Esophagus muscularis mucosa (tissue), 4 donors: ENCODE measurements around the gene FREM1. TPM values are rescaled to one million over a fixed set of nuclear protein-coding genes. Genes with fewer than 3 reads are reported as not detected.
A peak's percentile ranks its signal among the peaks of the same experiment; 100 is the strongest.

ENCODE experiments used
- DNase-seq: peaks from one replicate; pipeline ENCODE4 v3.0.0-alpha.2; 2017; ENCODE audit errors: extremely low spot score
- H3K27ac ChIP-seq, 4 donors: fragments of 200-600 bp; sonication (generic); replicated peaks in 1 of 4; 1 replicate in 3 of 4; 2 replicates in 1 of 4; pipeline ENCODE4 v1.5.1; 2016 to 2019; ENCODE audit warnings: mild to moderate bottlenecking in 1 of 4
- H3K27me3 ChIP-seq, 4 donors: fragments of 200-600 bp; sonication (generic); one replicate each; pipeline versions ENCODE4 v1.5.1 to v1.6.0; 2016 to 2019
- H3K36me3 ChIP-seq, 4 donors: fragments of 200-600 bp; sonication (generic); one replicate each; pipeline ENCODE4 v1.5.1; 2016 to 2019
- H3K4me1 ChIP-seq, 4 donors: fragments of 200-600 bp; sonication (generic); one replicate each; pipeline ENCODE4 v1.5.1; 2016 to 2019
- H3K4me3 ChIP-seq, 4 donors: fragments of 200-600 bp; sonication (generic); 1 replicate in 2 of 4; 2 replicates in 2 of 4; pipeline ENCODE4 v1.5.1; 2016 to 2019; ENCODE audit warnings: mild to moderate bottlenecking in 4 of 4, moderate library complexity in 1 of 4
- H3K9me3 ChIP-seq, 4 donors: fragments of 200-600 bp; sonication (generic); 1 replicate in 3 of 4; 2 replicates in 1 of 4; pipeline ENCODE4 v1.5.1; 2016 to 2019
- EP300 ChIP-seq: sonication (generic); formaldehyde crosslinking; IDR thresholded peaks from one replicate; pipeline ENCODE4 v1.6.1; 2017; ENCODE audit warnings: antibody characterized with exemption
- POLR2A ChIP-seq: fragments of 450-650 bp; IDR thresholded peaks from one replicate; pipeline ENCODE4 v1.6.1; 2017; ENCODE audit warnings: antibody characterized with exemption, moderate library complexity, mild to moderate bottlenecking, low read depth
- POLR2AphosphoS5 ChIP-seq, 2 donors: sonication (generic); formaldehyde crosslinking; IDR thresholded peaks; one replicate each; pipeline ENCODE4 v1.6.1; 2017; ENCODE audit warnings: antibody characterized with exemption in 2 of 2
- WGBS: methylation state at CpG from one replicate; pipeline ENCODE4 v1.1.5; 2018; 5-methylcytosine and 5-hydroxymethylcytosine counted together
- intact Hi-C: fragments of 100-400 bp; cut with DNase I; formaldehyde crosslinking; loops from one replicate; pipeline ENCODE4 v1.15.1; 2023
- total RNA-seq, 4 donors: library from RNA; depleted of rRNA; stranded (reverse); fragments of >200 nt; gene quantifications; one replicate each; pipeline versions ENCODE4 v1.1.0 to v1.2.1, GENCODE V29; 2016
- TF ChIP-seq, protein P1 (sequence below), 3 experiments: fragments of 200-600 bp in 2 of 3; fragments of 450-650 bp in 1 of 3; sonication (generic) in 2 of 3; IDR thresholded peaks; one replicate each; pipeline ENCODE4 v1.5.1; 2017 to 2019; ENCODE audit warnings: antibody characterized with exemption in 3 of 3, mild to moderate bottlenecking in 2 of 3, moderate library complexity in 1 of 3

The FREM1 gene, protein sequence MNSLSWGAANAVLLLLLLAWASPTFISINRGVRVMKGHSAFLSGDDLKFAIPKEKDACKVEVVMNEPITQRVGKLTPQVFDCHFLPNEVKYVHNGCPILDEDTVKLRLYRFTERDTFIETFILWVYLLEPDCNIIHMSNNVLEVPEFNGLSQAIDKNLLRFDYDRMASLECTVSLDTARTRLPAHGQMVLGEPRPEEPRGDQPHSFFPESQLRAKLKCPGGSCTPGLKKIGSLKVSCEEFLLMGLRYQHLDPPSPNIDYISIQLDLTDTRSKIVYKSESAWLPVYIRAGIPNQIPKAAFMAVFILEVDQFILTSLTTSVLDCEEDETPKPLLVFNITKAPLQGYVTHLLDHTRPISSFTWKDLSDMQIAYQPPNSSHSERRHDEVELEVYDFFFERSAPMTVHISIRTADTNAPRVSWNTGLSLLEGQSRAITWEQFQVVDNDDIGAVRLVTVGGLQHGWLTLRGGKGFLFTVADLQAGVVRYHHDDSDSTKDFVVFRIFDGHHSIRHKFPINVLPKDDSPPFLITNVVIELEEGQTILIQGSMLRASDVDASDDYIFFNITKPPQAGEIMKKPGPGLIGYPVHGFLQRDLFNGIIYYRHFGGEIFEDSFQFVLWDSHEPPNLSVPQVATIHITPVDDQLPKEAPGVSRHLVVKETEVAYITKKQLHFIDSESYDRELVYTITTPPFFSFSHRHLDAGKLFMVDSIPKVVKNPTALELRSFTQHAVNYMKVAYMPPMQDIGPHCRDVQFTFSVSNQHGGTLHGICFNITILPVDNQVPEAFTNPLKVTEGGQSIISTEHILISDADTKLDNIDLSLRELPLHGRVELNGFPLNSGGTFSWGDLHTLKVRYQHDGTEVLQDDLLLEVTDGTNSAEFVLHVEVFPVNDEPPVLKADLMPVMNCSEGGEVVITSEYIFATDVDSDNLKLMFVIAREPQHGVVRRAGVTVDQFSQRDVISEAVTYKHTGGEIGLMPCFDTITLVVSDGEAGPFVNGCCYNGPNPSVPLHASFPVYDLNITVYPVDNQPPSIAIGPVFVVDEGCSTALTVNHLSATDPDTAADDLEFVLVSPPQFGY (N-terminal part only)
- 1 to 10 TPM in 3 of 4 donors, under 1 TPM in 1; 0.58 to 3.5 (median 1.9) TPM for total RNA-seq

DNA sequence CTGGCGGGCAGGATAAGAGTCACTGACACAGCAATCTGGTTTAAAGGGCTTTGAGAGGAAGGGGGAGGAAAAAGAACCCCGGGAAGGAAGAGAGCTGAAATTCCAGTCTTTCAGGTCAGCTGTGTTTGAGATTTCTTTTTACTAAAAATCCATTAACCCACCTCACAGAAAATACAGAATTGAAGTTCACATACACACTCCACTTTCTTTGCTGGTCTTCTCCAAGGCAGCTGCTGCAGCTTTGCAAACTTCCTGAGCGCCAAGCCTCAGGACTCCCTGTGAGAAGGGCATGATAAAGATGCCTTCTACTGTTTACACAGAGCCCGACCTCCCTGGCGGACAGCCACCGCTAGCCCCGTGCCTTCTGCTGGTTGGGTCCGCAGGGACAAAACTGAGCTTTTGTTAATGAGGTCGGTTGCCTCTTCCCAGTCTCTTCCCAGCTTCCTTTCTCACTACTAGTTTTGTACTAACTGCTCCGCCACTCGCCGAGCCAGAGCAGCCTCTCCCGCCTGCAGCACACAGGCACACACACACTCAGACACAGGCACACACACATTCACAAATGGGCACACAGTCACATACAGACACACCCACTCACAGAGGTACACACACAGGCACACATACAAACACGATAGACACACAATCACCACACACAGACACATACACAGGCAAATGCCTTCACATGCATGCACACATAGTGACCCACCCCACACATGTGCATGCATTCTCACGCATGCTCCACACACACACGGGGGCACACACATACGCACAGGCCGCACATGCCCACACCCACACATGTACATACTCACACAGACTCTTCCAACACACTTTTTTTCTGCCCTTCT is at the start of gene FREM1:
Gene FREM1, minus strand, starts transcription at position 468 of the 845 bp plus-strand sequence. CDS start 41,451 bp downstream, outside the sequence.
- H3K27me3 ChIP-seq = no peaks in the 10 kb centered on the region
- H3K36me3 ChIP-seq = no peaks in the 10 kb centered on the region
- intact Hi-C loops = no loop called here
- DNase-seq = no peak
- WGBS = 26% methylated on average over 18 of the region's 18 CpGs
- H3K4me3 ChIP-seq = peak within 1 kb of the TSS; percentile 32 to 49 (median 38)
- H3K4me1 ChIP-seq = peaks cover 3 to 42% (median 21%) of the 10 kb centered on the region in 4 donors
- no peak for TF ChIP-seq EP300
- no peak for TF ChIP-seq POLR2A
- TF ChIP-seq POLR2AphosphoS5 (IDR thresholded peaks at IDR 0.05) = no peak
- TF ChIP-seq, protein P1, sequence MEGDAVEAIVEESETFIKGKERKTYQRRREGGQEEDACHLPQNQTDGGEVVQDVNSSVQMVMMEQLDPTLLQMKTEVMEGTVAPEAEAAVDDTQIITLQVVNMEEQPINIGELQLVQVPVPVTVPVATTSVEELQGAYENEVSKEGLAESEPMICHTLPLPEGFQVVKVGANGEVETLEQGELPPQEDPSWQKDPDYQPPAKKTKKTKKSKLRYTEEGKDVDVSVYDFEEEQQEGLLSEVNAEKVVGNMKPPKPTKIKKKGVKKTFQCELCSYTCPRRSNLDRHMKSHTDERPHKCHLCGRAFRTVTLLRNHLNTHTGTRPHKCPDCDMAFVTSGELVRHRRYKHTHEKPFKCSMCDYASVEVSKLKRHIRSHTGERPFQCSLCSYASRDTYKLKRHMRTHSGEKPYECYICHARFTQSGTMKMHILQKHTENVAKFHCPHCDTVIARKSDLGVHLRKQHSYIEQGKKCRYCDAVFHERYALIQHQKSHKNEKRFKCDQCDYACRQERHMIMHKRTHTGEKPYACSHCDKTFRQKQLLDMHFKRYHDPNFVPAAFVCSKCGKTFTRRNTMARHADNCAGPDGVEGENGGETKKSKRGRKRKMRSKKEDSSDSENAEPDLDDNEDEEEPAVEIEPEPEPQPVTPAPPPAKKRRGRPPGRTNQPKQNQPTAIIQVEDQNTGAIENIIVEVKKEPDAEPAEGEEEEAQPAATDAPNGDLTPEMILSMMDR (IDR thresholded peaks at IDR 0.05) = no peak
- no peaks in the 10 kb centered on the region for H3K9me3 ChIP-seq
- peak within 1 kb of the TSS; percentile 4 to 55 (median 24) for H3K27ac ChIP-seq

DNA sequence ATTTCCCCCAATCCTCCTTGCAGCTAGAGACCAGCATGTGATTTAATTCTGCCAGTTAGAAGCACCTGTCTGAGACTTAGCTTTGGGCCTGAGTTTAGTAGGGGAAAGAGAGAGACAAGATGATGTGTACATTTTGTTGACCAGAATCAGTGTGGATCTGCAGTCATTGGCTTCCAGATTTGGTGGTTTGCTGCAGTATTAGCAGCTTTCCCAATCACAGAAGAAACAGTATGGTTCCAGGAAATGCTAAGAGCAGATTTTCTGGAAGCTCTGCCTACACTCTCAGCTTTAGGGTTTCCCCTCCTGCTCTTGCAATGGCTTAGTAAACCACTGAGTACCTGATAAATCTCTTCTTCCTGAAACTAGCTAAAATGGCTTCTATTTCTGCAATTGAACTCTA is 48.8 kb upstream of the FREM1 start:
- Histone ChIP-seq H3K9me3 (no peaks in the 10 kb centered on the region), H3K4me3 (no peak overlapping the region), H3K36me3 (no peaks in the 10 kb centered on the region), H3K4me1 (no peaks in the 10 kb centered on the region), H3K27me3 (no peaks in the 10 kb centered on the region), H3K27ac (no peak overlapping the region)
- intact Hi-C loops = no loop called here
- no peak for DNase-seq
- TF ChIP-seq EP300 = no peak
- TF ChIP-seq POLR2AphosphoS5 (IDR thresholded peaks at IDR 0.05) = no peak
- TF ChIP-seq POLR2A = no peak
- TF ChIP-seq, protein P1 (IDR thresholded peaks at IDR 0.05) = no peak

DNA sequence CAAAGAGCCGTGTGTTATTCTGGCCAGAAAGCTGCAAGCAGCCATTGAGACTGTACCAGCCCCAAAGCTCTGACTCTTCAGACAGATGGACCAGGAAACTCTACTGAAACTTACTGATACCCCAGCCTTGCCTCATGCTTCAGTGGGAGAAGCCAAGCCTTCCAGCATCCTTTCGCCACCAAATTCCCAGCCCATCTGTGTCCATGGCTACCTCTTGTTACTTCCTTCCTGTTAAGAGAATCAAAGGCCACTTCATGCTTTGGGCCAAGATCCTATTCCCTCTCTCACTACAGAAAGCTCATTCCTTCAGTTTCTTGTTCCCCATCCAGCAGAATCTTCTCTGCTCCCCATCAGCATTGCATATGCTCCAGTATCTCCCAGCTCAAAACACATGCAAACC is 46.9 kb upstream of the FREM1 start:
- intact Hi-C loops = no loop called here
- Histone ChIP-seq H3K27me3 (no peaks in the 10 kb centered on the region), H3K9me3 (no peaks in the 10 kb centered on the region), H3K4me1 (no peaks in the 10 kb centered on the region), H3K36me3 (no peaks in the 10 kb centered on the region), H3K4me3 (no peak overlapping the region), H3K27ac (no peak overlapping the region)
- TF ChIP-seq POLR2AphosphoS5 (IDR thresholded peaks at IDR 0.05) (no peak), EP300 (no peak), POLR2A (no peak)
- TF ChIP-seq, protein P1 (IDR thresholded peaks at IDR 0.05) = no peak
- no peak for DNase-seq
- WGBS = 73% methylated on average over 2 of the region's 2 CpGs

DNA sequence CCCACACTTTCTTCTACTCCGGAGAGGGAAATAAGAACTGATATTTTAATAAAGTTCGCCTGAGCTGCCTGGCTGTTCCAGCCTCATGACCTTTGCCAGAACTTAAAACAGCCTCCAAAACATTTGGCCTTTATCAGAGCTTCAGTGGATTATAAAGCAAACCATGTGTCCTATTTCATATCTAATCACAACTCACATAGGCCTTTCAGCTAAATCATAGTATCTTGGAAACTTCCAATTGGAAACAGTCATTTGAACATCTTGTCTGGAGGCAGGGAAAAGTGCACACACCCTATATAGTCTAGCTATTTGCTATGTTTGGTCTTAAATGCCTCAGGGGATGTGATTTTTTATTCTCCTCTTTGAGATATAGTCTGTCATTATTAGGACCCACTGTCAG is 46.0 kb upstream of the FREM1 start:
- intact Hi-C loops = no loop called here

More for the DNA sequence above, 46.0 kb upstream of the FREM1 start:
- Histone ChIP-seq H3K4me1 (no peaks in the 10 kb centered on the region), H3K4me3 (no peak overlapping the region), H3K27me3 (no peaks in the 10 kb centered on the region), H3K27ac (no peak overlapping the region), H3K36me3 (no peaks in the 10 kb centered on the region), H3K9me3 (no peaks in the 10 kb centered on the region)
- DNase-seq = no peak
- TF ChIP-seq EP300 (no peak), POLR2AphosphoS5 (IDR thresholded peaks at IDR 0.05) (no peak), POLR2A (no peak)
- TF ChIP-seq, protein P1 (IDR thresholded peaks at IDR 0.05) = no peak
- 75% methylated on average over 2 of the region's 2 CpGs for WGBS
